ENCODE data around the gene GAREM2. TPM values are rescaled to one million over a fixed set of nuclear protein-coding genes. Genes with fewer than 3 reads are reported as not detected.

Gene GAREM2
- total RNA-seq, 1 experiment from 2014 or later: 0.96 TPM

DNA sequence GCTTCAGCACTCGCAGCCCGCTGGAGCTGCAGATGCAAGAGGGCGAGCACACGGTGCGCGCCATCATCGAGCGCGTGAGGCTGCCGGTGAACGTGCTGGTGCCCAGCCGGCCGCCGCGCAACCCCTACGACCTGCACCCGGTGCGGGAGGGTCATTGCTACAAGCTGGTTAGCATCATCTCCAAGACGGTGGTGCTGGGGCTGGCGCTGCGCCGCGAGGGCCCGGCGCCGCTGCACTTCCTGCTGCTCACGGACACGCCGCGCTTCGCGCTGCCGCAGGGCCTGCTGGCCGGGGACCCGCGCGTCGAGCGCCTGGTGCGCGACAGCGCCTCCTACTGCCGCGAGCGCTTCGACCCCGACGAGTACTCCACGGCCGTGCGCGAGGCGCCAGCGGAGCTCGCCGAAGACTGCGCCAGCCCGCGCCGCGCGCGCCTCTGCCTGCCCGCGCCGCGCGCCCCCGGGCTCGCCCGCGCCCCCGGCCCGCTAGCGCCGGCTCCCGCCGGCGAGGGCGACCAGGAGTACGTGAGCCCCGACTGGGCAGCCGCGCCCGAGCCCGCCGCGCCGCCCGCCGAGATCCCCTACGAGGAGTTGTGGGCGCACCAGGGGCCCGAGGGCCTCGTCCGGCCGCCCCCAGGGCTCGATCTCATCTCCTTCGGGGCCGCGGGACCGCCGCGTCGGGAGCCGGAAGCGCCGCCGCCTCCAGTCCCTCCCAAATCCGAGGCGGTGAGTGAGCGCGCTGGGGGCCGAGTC, 11.8 kb downstream of the GAREM2 start:
- TF ChIP-seq EZH2 (IDR thresholded peaks at IDR 0.05; ENCODE audit: low read depth) (no peak), CTCF (conservative IDR thresholded peaks at IDR 0.05) (no peak)
- Histone ChIP-seq H3K27me3 (ENCODE audit: insufficient read depth, low read depth) (no peaks in the 10 kb centered on the region), H3K79me2 (ENCODE audit: low read depth) (no peaks in the 10 kb centered on the region), H2AFZ (no peak overlapping the region), H3K4me1 (replicated peaks; ENCODE audit: insufficient read depth) (no peaks in the 10 kb centered on the region), H3K9me2 (ENCODE audit: insufficient read depth) (no peaks in the 10 kb centered on the region), H4K20me1 (ENCODE audit: insufficient read depth) (no peaks in the 10 kb centered on the region), H3F3A (ENCODE audit: insufficient read depth, low read depth) (no peaks in the 10 kb centered on the region), H3K4me2 (no peak overlapping the region), H3K27ac (no peak overlapping the region), H3K9me3 (ENCODE audit: insufficient read depth, low read depth) (no peaks in the 10 kb centered on the region), H3K36me3 (ENCODE audit: low read depth) (no peaks in the 10 kb centered on the region), H3K4me3 (no peak overlapping the region)
- POLR2A ChIA-PET (ENCODE audit: unreplicated experiment): interaction anchor here (0.6 kb wide), 1 partner anchor 306 kb away, joined by 4 read pairs; the partner anchor contains the start of gene ASXL2
- BruUV-seq (replicated peaks): no TSS peak
- intact Hi-C loops (cut with micrococcal nuclease; ENCODE audit: unreplicated experiment): no loop called here
- DNase-seq: peak in 1 of 2 experiments; percentile 67
- CTCF ChIA-PET: interaction anchor here (0.5 to 0.6 kb wide), 2 partner anchors 125 to 442 kb away, joined by 3 to 4 read pairs; no protein-coding TSS in a partner anchor

GRCh38 chr2:26185304-26185928, 12.5 kb downstream of the GAREM2 start:
- Histone ChIP-seq H3K36me3 (ENCODE audit: low read depth) (no peaks in the 10 kb centered on the region), H3K4me3 (no peak overlapping the region), H3K9me3 (ENCODE audit: insufficient read depth, low read depth) (no peaks in the 10 kb centered on the region), H3K27ac (no peak overlapping the region), H3K9me2 (ENCODE audit: insufficient read depth) (no peaks in the 10 kb centered on the region), H3K27me3 (ENCODE audit: insufficient read depth, low read depth) (no peaks in the 10 kb centered on the region), H3F3A (ENCODE audit: insufficient read depth, low read depth) (no peaks in the 10 kb centered on the region), H3K79me2 (ENCODE audit: low read depth) (no peaks in the 10 kb centered on the region), H2AFZ (no peak overlapping the region), H3K4me1 (replicated peaks; ENCODE audit: insufficient read depth) (no peaks in the 10 kb centered on the region), H3K4me2 (no peak overlapping the region), H4K20me1 (ENCODE audit: insufficient read depth) (no peaks in the 10 kb centered on the region)
- no peak for DNase-seq
- BruUV-seq (replicated peaks): no TSS peak
- TF ChIP-seq EZH2 (IDR thresholded peaks at IDR 0.05; ENCODE audit: low read depth) (no peak), CTCF (conservative IDR thresholded peaks at IDR 0.05) (no peak)
- ChIA-PET POLR2A (ENCODE audit: unreplicated experiment) (no interaction called here), CTCF (interaction anchor here (0.5 kb wide), 1 partner anchor 441 kb away, joined by 4 read pairs; no protein-coding TSS in a partner anchor)
- intact Hi-C loops (cut with micrococcal nuclease; ENCODE audit: unreplicated experiment): no loop called here

- H3K4me1 ChIP-seq (replicated peaks; ENCODE audit: insufficient read depth): no peaks in the 10 kb centered on the region
- no peak for DNase-seq
- intact Hi-C loops (cut with micrococcal nuclease; ENCODE audit: unreplicated experiment): no loop called here
- H2AFZ ChIP-seq: no peak overlapping the region
- H3K4me2 ChIP-seq: no peak overlapping the region
- no peaks in the 10 kb centered on the region for H3K79me2 ChIP-seq (ENCODE audit: low read depth)
- no peaks in the 10 kb centered on the region for H3K9me3 ChIP-seq (ENCODE audit: insufficient read depth, low read depth)
- no peak for TF ChIP-seq CTCF (conservative IDR thresholded peaks at IDR 0.05)
- no peak for TF ChIP-seq EZH2 (IDR thresholded peaks at IDR 0.05; ENCODE audit: low read depth)
- H3K9me2 ChIP-seq (ENCODE audit: insufficient read depth): no peaks in the 10 kb centered on the region
- BruUV-seq (replicated peaks): no TSS peak
- H4K20me1 ChIP-seq (ENCODE audit: insufficient read depth): no peaks in the 10 kb centered on the region
- H3K36me3 ChIP-seq (ENCODE audit: low read depth): no peaks in the 10 kb centered on the region
- no peak overlapping the region for H3K27ac ChIP-seq
- ChIA-PET CTCF (no interaction called here), POLR2A (ENCODE audit: unreplicated experiment) (interaction anchor here (0.6 kb wide), 1 partner anchor 153 kb away, joined by 4 read pairs; no protein-coding TSS in a partner anchor)
- no peaks in the 10 kb centered on the region for H3K27me3 ChIP-seq (ENCODE audit: insufficient read depth, low read depth)
- H3F3A ChIP-seq (ENCODE audit: insufficient read depth, low read depth): no peaks in the 10 kb centered on the region
- H3K4me3 ChIP-seq: no peak overlapping the region
Observed at GRCh38 chr2:26185954-26186770, 13.3 kb downstream of the GAREM2 start.

All from PC-9 (cell line).